Left renal cortex interstitium (tissue), 4 donors: Measurements from ENCODE around the gene BEAN1. TPM values are rescaled to one million over a fixed set of nuclear protein-coding genes. Genes with fewer than 3 reads are reported as not detected.

Experiments
- polyA plus RNA-seq, 4 donors: library from polyadenylated mRNA; unstranded; fragments of 120-200 nt; gene quantifications; one replicate each; pipeline ENCODE4 v1.2.1, GENCODE V29; 2013; ENCODE audit not compliant: insufficient read length in 4 of 4

Gene BEAN1
- polyA plus RNA-seq, 4 donors = 0.57 to 3.6 (median 1.9) TPM

Other genes starting within 250 kb of the BEAN1 start
- 10 to 100 TPM; 56.4 to 67.2 (median 62.0) TPM for gene CDH5, start 60.6 kb upstream of the BEAN1 start, polyA plus RNA-seq
- gene TK2, start 122.8 kb downstream of the BEAN1 start, polyA plus RNA-seq = 10 to 100 TPM; 32.4 to 42.8 (median 36.2) TPM
- 10 to 100 TPM; 35.2 to 41.7 (median 38.4) TPM for gene CKLF, start 125.3 kb downstream of the BEAN1 start, polyA plus RNA-seq
- gene CMTM1, start 139.1 kb downstream of the BEAN1 start, polyA plus RNA-seq = 10 to 100 TPM in 1 of 4 donors, 1 to 10 TPM in 3; 4.9 to 12.0 (median 7.2) TPM
- 1 to 10 TPM in 2 of 4 donors, under 1 TPM in 1, not detected in 1; 0.31 to 1.5 (median 1.1) TPM for gene CMTM2, start 152.2 kb downstream of the BEAN1 start, polyA plus RNA-seq
- gene CMTM3, start 177.4 kb downstream of the BEAN1 start, polyA plus RNA-seq = 10 to 100 TPM; 59.5 to 91.3 (median 67.1) TPM